ENCODE results near the gene ZNF283.
"Not testable (repeated sequence)": the region's sequence is repeated elsewhere in the genome, so short reads cannot be mapped to it uniquely, and the experiment has no call there.

The ZNF283 gene

GRCh38 chr19:43809762-43810696 lies 17.1 kb upstream of the ZNF283 start:
- no peak overlapping the region for H3K4me3 Mint-ChIP-seq
- peak; percentile 70 for ATAC-seq (replicated peaks)
- no peak for DNase-seq
- no peaks in the 10 kb centered on the region for H3K9me3 Mint-ChIP-seq
- peaks cover 31 to 45% of the 10 kb centered on the region in 2 donors for H3K27me3 Mint-ChIP-seq
- peaks cover 0 to 3% of the 10 kb centered on the region in 2 donors for H3K4me1 Mint-ChIP-seq (ENCODE audit: low read depth in 2 of 2)
- peaks cover 2% of the 10 kb centered on the region for H3K36me3 Mint-ChIP-seq (ENCODE audit: insufficient read depth)
- no peak overlapping the region for H3K27ac Mint-ChIP-seq

- Mint-ChIP-seq H3K4me1 (ENCODE audit: low read depth in 2 of 2) (peaks cover 0 to 3% of the 10 kb centered on the region in 2 donors), H3K9me3 (no peaks in the 10 kb centered on the region), H3K27ac (no peak overlapping the region), H3K27me3 (peaks cover 29 to 37% of the 10 kb centered on the region in 2 donors), H3K4me3 (no peak overlapping the region), H3K36me3 (ENCODE audit: insufficient read depth) (peaks cover 2% of the 10 kb centered on the region)
- no peak for DNase-seq
- no peak for ATAC-seq (replicated peaks)
Observed at GRCh38 chr19:43811837-43812236, 15.3 kb upstream of the ZNF283 start.

GRCh38 chr19:43812259-43812658 lies 14.9 kb upstream of the ZNF283 start:
- Mint-ChIP-seq H3K36me3 (ENCODE audit: insufficient read depth) (peaks cover 2% of the 10 kb centered on the region), H3K27me3 (peaks cover 26 to 37% of the 10 kb centered on the region in 2 donors), H3K4me1 (ENCODE audit: low read depth in 2 of 2) (peaks cover 0 to 3% of the 10 kb centered on the region in 2 donors), H3K4me3 (no peak overlapping the region), H3K27ac (no peak overlapping the region), H3K9me3 (no peaks in the 10 kb centered on the region)
- ATAC-seq (replicated peaks) = no peak
- DNase-seq = no peak

GRCh38 chr19:43812688-43813087 lies 14.4 kb upstream of the ZNF283 start:
- DNase-seq = no peak
- no peak for ATAC-seq (replicated peaks)
- H3K36me3 Mint-ChIP-seq (ENCODE audit: insufficient read depth) = peaks cover 2% of the 10 kb centered on the region
- no peak overlapping the region for H3K27ac Mint-ChIP-seq
- peaks cover 0 to 3% of the 10 kb centered on the region in 2 donors for H3K4me1 Mint-ChIP-seq (ENCODE audit: low read depth in 2 of 2)
- no peaks in the 10 kb centered on the region for H3K9me3 Mint-ChIP-seq
- H3K27me3 Mint-ChIP-seq = peaks cover 25 to 34% of the 10 kb centered on the region in 2 donors
- no peak overlapping the region for H3K4me3 Mint-ChIP-seq

GRCh38 chr19:43814663-43815352 lies 12.3 kb upstream of the ZNF283 start:
- Mint-ChIP-seq H3K27ac (no peak overlapping the region), H3K9me3 (no peaks in the 10 kb centered on the region), H3K36me3 (ENCODE audit: insufficient read depth) (peaks cover 2% of the 10 kb centered on the region), H3K4me3 (no peak overlapping the region), H3K27me3 (peaks cover 40 to 42% of the 10 kb centered on the region in 2 donors), H3K4me1 (ENCODE audit: low read depth in 2 of 2) (peaks cover 0 to 3% of the 10 kb centered on the region in 2 donors)
- ATAC-seq (replicated peaks) (no peak), DNase-seq (no peak)

- H3K9me3 Mint-ChIP-seq; H3K27ac Mint-ChIP-seq; DNase-seq; H3K4me3 Mint-ChIP-seq; H3K4me1 Mint-ChIP-seq (ENCODE audit: low read depth in 2 of 2); ATAC-seq (replicated peaks); H3K36me3 Mint-ChIP-seq (ENCODE audit: insufficient read depth): not testable (repeated sequence)
- peaks cover 55 to 60% of the 10 kb centered on the region in 2 donors for H3K27me3 Mint-ChIP-seq
Observed at GRCh38 chr19:43817454-43817853, 9.7 kb upstream of the ZNF283 start.

GRCh38 chr19:43818500-43818899 lies 8.6 kb upstream of the ZNF283 start:
- Mint-ChIP-seq H3K9me3 (no peaks in the 10 kb centered on the region), H3K4me1 (ENCODE audit: low read depth in 2 of 2) (peaks cover 6 to 8% of the 10 kb centered on the region in 2 donors), H3K4me3 (no peak overlapping the region), H3K27me3 (peaks cover 55 to 60% of the 10 kb centered on the region in 2 donors), H3K27ac (no peak overlapping the region), H3K36me3 (ENCODE audit: insufficient read depth) (peaks cover 2% of the 10 kb centered on the region)
- DNase-seq = no peak
- no peak for ATAC-seq (replicated peaks)

- Mint-ChIP-seq H3K27me3 (peaks cover 41 to 70% of the 10 kb centered on the region in 2 donors), H3K36me3 (ENCODE audit: insufficient read depth) (no peaks in the 10 kb centered on the region), H3K9me3 (no peaks in the 10 kb centered on the region), H3K4me3 (peak overlapping the region; percentile 70 to 78), H3K4me1 (ENCODE audit: low read depth in 2 of 2) (peaks cover 6 to 8% of the 10 kb centered on the region in 2 donors), H3K27ac (no peak overlapping the region)
- DNase-seq (no peak), ATAC-seq (replicated peaks) (peak; percentile 24)
Observed at GRCh38 chr19:43820098-43820883, 6.8 kb upstream of the ZNF283 start.

- ATAC-seq (replicated peaks) (no peak), DNase-seq (no peak)
- peak overlapping the region; percentile 70 to 78 for H3K4me3 Mint-ChIP-seq
- H3K36me3 Mint-ChIP-seq (ENCODE audit: insufficient read depth) = no peaks in the 10 kb centered on the region
- peaks cover 41 to 68% of the 10 kb centered on the region in 2 donors for H3K27me3 Mint-ChIP-seq
- no peak overlapping the region for H3K27ac Mint-ChIP-seq
- H3K4me1 Mint-ChIP-seq (ENCODE audit: low read depth in 2 of 2) = peaks cover 6 to 8% of the 10 kb centered on the region in 2 donors
- H3K9me3 Mint-ChIP-seq = no peaks in the 10 kb centered on the region
Observed at GRCh38 chr19:43820884-43821215, 6.3 kb upstream of the ZNF283 start.

GRCh38 chr19:43823856-43824255 lies 3.3 kb upstream of the ZNF283 start:
- not testable (repeated sequence) for ATAC-seq (replicated peaks); H3K4me3 Mint-ChIP-seq; DNase-seq; H3K36me3 Mint-ChIP-seq (ENCODE audit: insufficient read depth); H3K9me3 Mint-ChIP-seq; H3K27ac Mint-ChIP-seq
- H3K4me1 Mint-ChIP-seq (ENCODE audit: low read depth in 2 of 2) = peaks cover 22 to 23% of the 10 kb centered on the region in 2 donors
- H3K27me3 Mint-ChIP-seq = peaks cover 28 to 49% of the 10 kb centered on the region in 2 donors

- H3K4me1 Mint-ChIP-seq (ENCODE audit: low read depth in 2 of 2) = peaks cover 22 to 23% of the 10 kb centered on the region in 2 donors
- H3K4me3 Mint-ChIP-seq; H3K9me3 Mint-ChIP-seq; ATAC-seq (replicated peaks); H3K36me3 Mint-ChIP-seq (ENCODE audit: insufficient read depth); H3K27ac Mint-ChIP-seq; DNase-seq: not testable (repeated sequence)
- peaks cover 23 to 41% of the 10 kb centered on the region in 2 donors for H3K27me3 Mint-ChIP-seq
Observed at GRCh38 chr19:43824572-43824971, 2.5 kb upstream of the ZNF283 start.

- no peak overlapping the region for H3K4me3 Mint-ChIP-seq
Observed at GRCh38 chr19:43839139-43839538, 12.0 kb downstream of the ZNF283 start.

GRCh38 chr19:43842007-43842406 lies 14.9 kb downstream of the ZNF283 start:
- ATAC-seq (replicated peaks) (no peak), DNase-seq (no peak)
- Mint-ChIP-seq H3K4me1 (ENCODE audit: low read depth in 2 of 2) (no peaks in the 10 kb centered on the region), H3K27me3 (no peaks in the 10 kb centered on the region), H3K4me3 (no peak overlapping the region), H3K27ac (no peak overlapping the region), H3K36me3 (ENCODE audit: insufficient read depth) (peaks cover 41% of the 10 kb centered on the region), H3K9me3 (peaks cover 12 to 20% of the 10 kb centered on the region in 2 donors)

More at GRCh38 chr19:43839139-43839538, 12.0 kb downstream of the ZNF283 start:
- no peak for DNase-seq
- peaks cover 64% of the 10 kb centered on the region for H3K36me3 Mint-ChIP-seq (ENCODE audit: insufficient read depth)
- peaks cover 11 to 20% of the 10 kb centered on the region in 2 donors for H3K9me3 Mint-ChIP-seq
- H3K4me1 Mint-ChIP-seq (ENCODE audit: low read depth in 2 of 2) = no peaks in the 10 kb centered on the region
- ATAC-seq (replicated peaks) = no peak
- H3K27me3 Mint-ChIP-seq = no peaks in the 10 kb centered on the region
- H3K27ac Mint-ChIP-seq = no peak overlapping the region

All from effector memory CD8-positive, alpha-beta T cell (primary cell).